ENCODE data around the gene HMGXB4. TPM values are rescaled to one million over a fixed set of nuclear protein-coding genes. Genes with fewer than 3 reads are reported as not detected.

Gene HMGXB4
- total and polyA plus RNA-seq, 9 of the 15 experiments (the other 6 are each of a cell fraction or from before 2014, with no cell fraction given): 9.9 to 31.4 (median 24.8) TPM

- no peak for TF ChIP-seq GTF3C2 (IDR thresholded peaks at IDR 0.05; ENCODE audit: borderline replicate concordance, extremely low read depth, insufficient read length)
- TF ChIP-seq XRCC5 (IDR thresholded peaks at IDR 0.05; ENCODE audit: low read depth, low read length): 0 out of 2 replicates have a peak, but pooled peaks have one; percentile 6
- peak; percentile 89 for TF ChIP-seq EP400 (IDR thresholded peaks at IDR 0.05)
- no peak for TF ChIP-seq ZNF644 (tag; IDR thresholded peaks at IDR 0.05; ENCODE audit: low read depth)
- no peak for TF ChIP-seq ZNF232 (CRISPR knock-in tag; IDR thresholded peaks at IDR 0.05)
- no peak for TF ChIP-seq CTCF (IDR thresholded peaks at IDR 0.05 in 2 of 3, conservative IDR thresholded peaks at IDR 0.05 in 1 of 3; ENCODE audit: insufficient read depth in 2 of 3, low read depth in 1 of 3, low read length in 3 of 3)
- no peak for TF ChIP-seq BRD4 (IDR thresholded peaks at IDR 0.05)
- peak; percentile 97 for TF ChIP-seq CHD2 (IDR thresholded peaks at IDR 0.05; ENCODE audit: low read depth, low read length)
- TF ChIP-seq AFF1 (IDR thresholded peaks at IDR 0.05; ENCODE audit: low read depth in 1 of 2, partially characterized antibody in 2 of 2): no peak
- TF ChIP-seq TEAD1 (CRISPR knock-in tag; IDR thresholded peaks at IDR 0.05): no peak
- TF ChIP-seq OTX1 (CRISPR knock-in tag; IDR thresholded peaks at IDR 0.05): no peak
- no peak for TF ChIP-seq CBFB (CRISPR knock-in tag; IDR thresholded peaks at IDR 0.05)
- peak in 1 of 2 experiments; percentile 67; a peak in 1 of 4 replicates for TF ChIP-seq HDAC1 (IDR thresholded peaks at IDR 0.05)
- TF ChIP-seq KLF13 (tag; IDR thresholded peaks at IDR 0.05; ENCODE audit: borderline replicate concordance, low read depth): no peak
Observed at GRCh38 chr22:35230839-35231584, 26.3 kb upstream of the HMGXB4 start (continued).
